MM.1S (cell line): ENCODE measurements around the gene EN2.

ENCODE experiments used
- DNase-seq: peaks from one replicate; pipeline ENCODE4 v3.0.0-alpha.2; 2015
- H2AFZ ChIP-seq: fragments of 300-600 bp; sonication (generic); 2 replicates; pipeline ENCODE4 v1.6.0; 2016; ENCODE audit warnings: antibody characterized with exemption, low read length
- H3F3A ChIP-seq: fragments of 300-600 bp; sonication (generic); 2 replicates; pipeline ENCODE4 v1.6.1; 2016; ENCODE audit warnings: mild to moderate bottlenecking, antibody characterized with exemption, low read length, moderate library complexity, mixed read lengths; ENCODE audit not compliant: insufficient read depth
- H3K27ac ChIP-seq: fragments of 300-600 bp; sonication (generic); 2 replicates; pipeline ENCODE4 v1.5.1; 2016; ENCODE audit warnings: mild to moderate bottlenecking, low read length
- H3K27me3 ChIP-seq: fragments of 300-600 bp; sonication (generic); replicated peaks from 2 replicates; pipeline ENCODE4 v1.6.0; 2016; ENCODE audit warnings: low read length; ENCODE audit not compliant: insufficient read depth
- H3K36me3 ChIP-seq: fragments of 300-600 bp; sonication (generic); replicated peaks from 2 replicates; pipeline ENCODE4 v1.6.1; 2016; ENCODE audit warnings: mild to moderate bottlenecking, low read length, mixed read lengths; ENCODE audit not compliant: insufficient read depth
- H3K4me1 ChIP-seq: fragments of 300-600 bp; sonication (generic); 2 replicates; pipeline ENCODE4 v1.6.1; 2016; ENCODE audit warnings: low read length, mixed read lengths
- H3K4me2 ChIP-seq: fragments of 300-600 bp; sonication (generic); 2 replicates; pipeline ENCODE4 v1.6.0; 2016; ENCODE audit warnings: low read depth, low read length
- H3K4me3 ChIP-seq: fragments of 300-600 bp; sonication (generic); 2 replicates; pipeline ENCODE4 v1.5.1; 2016; ENCODE audit warnings: low read length, mixed read lengths
- H3K79me2 ChIP-seq: fragments of 300-600 bp; sonication (generic); 2 replicates; pipeline ENCODE4 v1.6.1; 2016; ENCODE audit warnings: mixed run types, low read length, mixed read lengths
- H3K9ac ChIP-seq: fragments of 300-600 bp; sonication (generic); 2 replicates; pipeline ENCODE4 v1.6.1; 2016; ENCODE audit warnings: low read length, mixed read lengths
- H3K9me2 ChIP-seq: fragments of 300-600 bp; sonication (generic); replicated peaks from 2 replicates; pipeline ENCODE4 v1.6.1; 2016; ENCODE audit warnings: mild to moderate bottlenecking, low read length, mixed read lengths; ENCODE audit not compliant: insufficient read depth
- H3K9me3 ChIP-seq: fragments of 300-600 bp; sonication (generic); replicated peaks from 2 replicates; pipeline ENCODE4 v1.6.1; 2016; ENCODE audit warnings: mild to moderate bottlenecking, low read length, mixed read lengths; ENCODE audit not compliant: insufficient read depth
- H4K20me1 ChIP-seq: fragments of 300-600 bp; sonication (generic); 2 replicates; pipeline ENCODE4 v1.6.1; 2016; ENCODE audit warnings: mild to moderate bottlenecking, low read length, moderate library complexity, mixed read lengths; ENCODE audit not compliant: insufficient read depth
- CTCF ChIP-seq: fragments of 300-600 bp; sonication (generic); IDR thresholded peaks from 2 replicates; pipeline ENCODE4 v1.5.1; 2016; ENCODE audit warnings: antibody characterized with exemption, low read length, mixed read lengths
- EZH2 ChIP-seq: fragments of 300-600 bp; sonication (generic); optimal IDR thresholded peaks from 2 replicates; pipeline ENCODE3; 2017; ENCODE audit warnings: low read depth, mild to moderate bottlenecking, antibody characterized with exemption, low read length, mixed read lengths
- EZH2phosphoT487 ChIP-seq: fragments of 300-600 bp; sonication (generic); IDR thresholded peaks from 2 replicates; pipeline ENCODE4 v1.6.1; 2018; ENCODE audit warnings: antibody characterized with exemption, low read length

The EN2 gene

GRCh38 chr7:155508376-155509358 is 50.7 kb downstream of the EN2 start:
- no peak for DNase-seq
- no peaks in the 10 kb centered on the region for H3K36me3 ChIP-seq
- H3K27ac ChIP-seq, result no peak overlapping the region
- no peak overlapping the region for H3K4me3 ChIP-seq
- H3K27me3 ChIP-seq, result peaks cover 82% of the 10 kb centered on the region
- H3F3A ChIP-seq, result no peaks in the 10 kb centered on the region
- TF ChIP-seq EZH2 (no peak), CTCF (no peak), EZH2phosphoT487 (no peak)
- no peaks in the 10 kb centered on the region for H4K20me1 ChIP-seq
- no peaks in the 10 kb centered on the region for H3K4me1 ChIP-seq
- H3K79me2 ChIP-seq, result no peaks in the 10 kb centered on the region
- no peaks in the 10 kb centered on the region for H3K9me2 ChIP-seq
- H3K4me2 ChIP-seq, result no peak overlapping the region
- no peak overlapping the region for H3K9ac ChIP-seq
- H2AFZ ChIP-seq, result no peak overlapping the region
- H3K9me3 ChIP-seq, result no peaks in the 10 kb centered on the region

- no peaks in the 10 kb centered on the region for H3K36me3 ChIP-seq
- no peak overlapping the region for H3K4me2 ChIP-seq
- TF ChIP-seq CTCF, result no peak
- TF ChIP-seq EZH2, result no peak
- TF ChIP-seq EZH2phosphoT487, result no peak
- H4K20me1 ChIP-seq, result no peaks in the 10 kb centered on the region
- no peaks in the 10 kb centered on the region for H3K79me2 ChIP-seq
- no peak overlapping the region for H3K4me3 ChIP-seq
- no peak overlapping the region for H2AFZ ChIP-seq
- no peaks in the 10 kb centered on the region for H3K9me2 ChIP-seq
- H3K9me3 ChIP-seq, result no peaks in the 10 kb centered on the region
- no peak overlapping the region for H3K27ac ChIP-seq
- no peak overlapping the region for H3K9ac ChIP-seq
- no peaks in the 10 kb centered on the region for H3F3A ChIP-seq
- peaks cover 84% of the 10 kb centered on the region for H3K27me3 ChIP-seq
- no peaks in the 10 kb centered on the region for H3K4me1 ChIP-seq
- no peak for DNase-seq
Measured at GRCh38 chr7:155509359-155509724, 51.4 kb downstream of the EN2 start.

GRCh38 chr7:155509725-155510551 is 52.0 kb downstream of the EN2 start:
- no peak overlapping the region for H3K9ac ChIP-seq
- no peaks in the 10 kb centered on the region for H3F3A ChIP-seq
- no peaks in the 10 kb centered on the region for H3K9me3 ChIP-seq
- no peak overlapping the region for H3K4me2 ChIP-seq
- no peak overlapping the region for H3K4me3 ChIP-seq
- H3K36me3 ChIP-seq, result no peaks in the 10 kb centered on the region
- no peak overlapping the region for H2AFZ ChIP-seq
- no peak for DNase-seq
- H3K27me3 ChIP-seq, result peaks cover 84% of the 10 kb centered on the region
- H3K27ac ChIP-seq, result no peak overlapping the region
- H3K9me2 ChIP-seq, result no peaks in the 10 kb centered on the region
- TF ChIP-seq EZH2, result no peak
- TF ChIP-seq EZH2phosphoT487, result no peak
- TF ChIP-seq CTCF, result no peak
- H3K79me2 ChIP-seq, result no peaks in the 10 kb centered on the region
- no peaks in the 10 kb centered on the region for H3K4me1 ChIP-seq
- no peaks in the 10 kb centered on the region for H4K20me1 ChIP-seq
